GM12874 (cell line): ENCODE measurements around the gene TMEM181.

Source experiments
- TF ChIP-seq, protein P1 (sequence below): IDR thresholded peaks from 2 replicates; pipeline ENCODE4 v1.5.1; 2011; ENCODE audit warnings: low read depth, mild to moderate bottlenecking, control low read depth, low read length, moderate library complexity; ENCODE audit not compliant: insufficient read depth

TMEM181 gene

GRCh38 chr6:158554611-158555361 is 5.1 kb upstream of the TMEM181 start:
- TF ChIP-seq, protein P1, sequence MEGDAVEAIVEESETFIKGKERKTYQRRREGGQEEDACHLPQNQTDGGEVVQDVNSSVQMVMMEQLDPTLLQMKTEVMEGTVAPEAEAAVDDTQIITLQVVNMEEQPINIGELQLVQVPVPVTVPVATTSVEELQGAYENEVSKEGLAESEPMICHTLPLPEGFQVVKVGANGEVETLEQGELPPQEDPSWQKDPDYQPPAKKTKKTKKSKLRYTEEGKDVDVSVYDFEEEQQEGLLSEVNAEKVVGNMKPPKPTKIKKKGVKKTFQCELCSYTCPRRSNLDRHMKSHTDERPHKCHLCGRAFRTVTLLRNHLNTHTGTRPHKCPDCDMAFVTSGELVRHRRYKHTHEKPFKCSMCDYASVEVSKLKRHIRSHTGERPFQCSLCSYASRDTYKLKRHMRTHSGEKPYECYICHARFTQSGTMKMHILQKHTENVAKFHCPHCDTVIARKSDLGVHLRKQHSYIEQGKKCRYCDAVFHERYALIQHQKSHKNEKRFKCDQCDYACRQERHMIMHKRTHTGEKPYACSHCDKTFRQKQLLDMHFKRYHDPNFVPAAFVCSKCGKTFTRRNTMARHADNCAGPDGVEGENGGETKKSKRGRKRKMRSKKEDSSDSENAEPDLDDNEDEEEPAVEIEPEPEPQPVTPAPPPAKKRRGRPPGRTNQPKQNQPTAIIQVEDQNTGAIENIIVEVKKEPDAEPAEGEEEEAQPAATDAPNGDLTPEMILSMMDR: no peak

- TF ChIP-seq, protein P1: no peak
Measured at GRCh38 chr6:158556113-158556512, 3.8 kb upstream of the TMEM181 start.

DNA sequence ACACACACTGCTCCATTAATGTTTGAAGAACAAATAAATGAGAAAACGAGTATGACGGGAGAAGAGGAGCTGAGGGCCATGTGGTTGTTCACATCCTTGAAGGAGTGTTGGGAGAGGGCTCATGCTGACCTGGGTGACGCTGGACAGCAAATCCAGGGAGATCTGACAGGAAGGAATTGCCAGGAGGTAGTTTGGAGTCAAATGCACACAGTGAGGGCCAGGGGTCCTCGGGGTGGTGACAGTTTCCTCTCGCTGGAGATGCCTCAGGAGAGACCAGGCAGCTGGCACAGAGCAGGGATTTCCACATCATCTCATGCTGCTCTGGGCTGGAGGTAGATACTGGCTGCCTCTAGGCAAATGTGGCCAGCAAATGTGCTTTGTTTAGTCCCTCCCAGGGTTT is 2.0 kb upstream of the TMEM181 start:
- TF ChIP-seq, protein P1: no peak

GRCh38 chr6:158558415-158559306 is 1.2 kb upstream of the TMEM181 start:
- TF ChIP-seq, protein P1: no peak

DNA sequence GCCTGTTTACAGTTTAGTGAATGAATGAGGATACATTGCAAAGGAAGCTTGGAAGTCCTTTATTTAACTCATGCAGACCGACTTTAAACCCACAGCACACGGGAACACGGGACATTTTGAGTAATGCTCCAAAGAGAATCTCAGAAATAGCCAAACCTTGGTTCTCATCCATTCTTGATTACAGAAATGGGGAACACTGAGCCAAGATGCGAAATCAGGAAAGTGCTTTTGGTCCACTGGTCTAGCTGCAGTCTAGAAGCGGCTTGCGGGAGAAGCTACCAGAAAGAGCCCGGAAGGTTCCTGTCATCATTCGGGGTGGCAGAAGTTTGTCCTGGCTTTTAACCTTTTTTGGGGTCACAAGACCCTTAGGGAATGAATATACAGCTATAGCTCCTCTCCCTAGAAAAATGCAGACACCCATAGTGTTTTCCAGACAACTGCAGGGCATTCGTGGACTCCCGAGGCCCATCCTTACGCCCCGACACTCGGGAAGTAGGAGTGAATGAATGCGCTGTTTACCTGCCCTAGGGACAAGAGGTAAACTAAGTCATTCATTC is 475 bp upstream of the TMEM181 start:
- TF ChIP-seq, protein P1: no peak

GRCh38 chr6:158560836-158561320 is 987 bp downstream of the TMEM181 start:
- TF ChIP-seq, protein P1: no peak

GRCh38 chr6:158561321-158561884 is 1.5 kb downstream of the TMEM181 start:
- TF ChIP-seq, protein P1: no peak
